ENCODE data around the gene RIOK3.

Gene RIOK3, protein sequence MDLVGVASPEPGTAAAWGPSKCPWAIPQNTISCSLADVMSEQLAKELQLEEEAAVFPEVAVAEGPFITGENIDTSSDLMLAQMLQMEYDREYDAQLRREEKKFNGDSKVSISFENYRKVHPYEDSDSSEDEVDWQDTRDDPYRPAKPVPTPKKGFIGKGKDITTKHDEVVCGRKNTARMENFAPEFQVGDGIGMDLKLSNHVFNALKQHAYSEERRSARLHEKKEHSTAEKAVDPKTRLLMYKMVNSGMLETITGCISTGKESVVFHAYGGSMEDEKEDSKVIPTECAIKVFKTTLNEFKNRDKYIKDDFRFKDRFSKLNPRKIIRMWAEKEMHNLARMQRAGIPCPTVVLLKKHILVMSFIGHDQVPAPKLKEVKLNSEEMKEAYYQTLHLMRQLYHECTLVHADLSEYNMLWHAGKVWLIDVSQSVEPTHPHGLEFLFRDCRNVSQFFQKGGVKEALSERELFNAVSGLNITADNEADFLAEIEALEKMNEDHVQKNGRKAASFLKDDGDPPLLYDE

DNA sequence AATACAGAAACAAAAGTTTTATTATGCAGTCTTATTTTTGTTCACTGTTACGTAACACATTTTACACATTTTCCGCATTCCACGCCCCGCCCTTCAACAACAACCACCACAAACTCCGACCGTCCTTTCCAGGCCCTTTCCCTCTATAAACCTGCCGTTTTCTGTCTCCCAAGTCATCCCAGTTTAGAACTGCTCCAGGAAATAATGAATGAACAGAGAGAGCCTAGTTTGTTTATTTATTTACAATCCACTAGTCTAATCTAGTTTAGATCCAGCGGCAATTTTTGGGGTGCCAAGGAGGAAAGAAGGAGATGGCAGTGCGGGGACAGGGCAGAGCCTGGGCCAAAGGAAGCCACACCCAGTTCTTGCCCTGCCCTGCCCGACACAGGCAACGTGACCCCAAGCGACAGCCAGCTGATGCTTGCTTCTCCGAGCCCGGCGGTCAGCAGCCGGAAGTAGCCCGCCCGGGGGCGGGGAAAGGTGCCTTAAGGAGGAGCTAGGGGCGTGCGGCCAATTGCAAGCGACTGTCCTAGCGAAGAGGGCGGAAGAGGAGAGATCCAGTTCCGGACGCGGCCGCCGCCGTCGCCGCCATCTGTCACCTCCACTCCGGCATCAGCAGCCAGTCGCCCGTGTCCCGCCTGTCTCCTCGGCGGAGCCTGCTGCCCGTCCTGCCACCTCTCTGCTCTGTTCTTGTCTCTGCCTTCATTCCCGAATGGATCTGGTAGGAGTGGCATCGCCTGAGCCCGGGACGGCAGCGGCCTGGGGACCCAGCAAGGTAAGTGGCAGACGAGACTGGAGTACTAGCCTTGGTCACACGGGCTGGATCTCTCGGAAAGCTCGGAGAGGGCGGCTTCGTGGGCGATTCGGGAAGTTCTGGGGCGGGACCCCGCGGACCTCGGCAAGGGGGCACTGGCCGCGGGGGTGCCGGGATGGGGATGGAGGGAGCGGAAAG, at the start of gene RIOK3:
RIOK3 (plus strand) TSS at position 560 of the 952 bp plus-strand sequence; CDS start at position 713, 153 bp downstream.
- H3K4me1 ChIP-seq, result peaks cover 0 to 49% (median 27%) of the 10 kb centered on the region in 4 donors
- peak; percentile 98 to 99 for DNase-seq
- H3K9me3 ChIP-seq, result no peaks in the 10 kb centered on the region
- TF ChIP-seq, protein P1, sequence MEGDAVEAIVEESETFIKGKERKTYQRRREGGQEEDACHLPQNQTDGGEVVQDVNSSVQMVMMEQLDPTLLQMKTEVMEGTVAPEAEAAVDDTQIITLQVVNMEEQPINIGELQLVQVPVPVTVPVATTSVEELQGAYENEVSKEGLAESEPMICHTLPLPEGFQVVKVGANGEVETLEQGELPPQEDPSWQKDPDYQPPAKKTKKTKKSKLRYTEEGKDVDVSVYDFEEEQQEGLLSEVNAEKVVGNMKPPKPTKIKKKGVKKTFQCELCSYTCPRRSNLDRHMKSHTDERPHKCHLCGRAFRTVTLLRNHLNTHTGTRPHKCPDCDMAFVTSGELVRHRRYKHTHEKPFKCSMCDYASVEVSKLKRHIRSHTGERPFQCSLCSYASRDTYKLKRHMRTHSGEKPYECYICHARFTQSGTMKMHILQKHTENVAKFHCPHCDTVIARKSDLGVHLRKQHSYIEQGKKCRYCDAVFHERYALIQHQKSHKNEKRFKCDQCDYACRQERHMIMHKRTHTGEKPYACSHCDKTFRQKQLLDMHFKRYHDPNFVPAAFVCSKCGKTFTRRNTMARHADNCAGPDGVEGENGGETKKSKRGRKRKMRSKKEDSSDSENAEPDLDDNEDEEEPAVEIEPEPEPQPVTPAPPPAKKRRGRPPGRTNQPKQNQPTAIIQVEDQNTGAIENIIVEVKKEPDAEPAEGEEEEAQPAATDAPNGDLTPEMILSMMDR (IDR thresholded peaks at IDR 0.05), result no peak
- peak within 1 kb of the TSS; percentile 82 to 99 for H3K4me3 ChIP-seq
- intact Hi-C loops (cut with DNase I; ENCODE audit: low total_unique reads), result no loop called here
- H3K27me3 ChIP-seq, result no peaks in the 10 kb centered on the region
- H3K27ac ChIP-seq, result peak within 1 kb of the TSS; percentile 92 to 97
- peaks cover 0 to 6% (median 0%) of the 10 kb centered on the region in 3 donors for H3K36me3 ChIP-seq

DNA sequence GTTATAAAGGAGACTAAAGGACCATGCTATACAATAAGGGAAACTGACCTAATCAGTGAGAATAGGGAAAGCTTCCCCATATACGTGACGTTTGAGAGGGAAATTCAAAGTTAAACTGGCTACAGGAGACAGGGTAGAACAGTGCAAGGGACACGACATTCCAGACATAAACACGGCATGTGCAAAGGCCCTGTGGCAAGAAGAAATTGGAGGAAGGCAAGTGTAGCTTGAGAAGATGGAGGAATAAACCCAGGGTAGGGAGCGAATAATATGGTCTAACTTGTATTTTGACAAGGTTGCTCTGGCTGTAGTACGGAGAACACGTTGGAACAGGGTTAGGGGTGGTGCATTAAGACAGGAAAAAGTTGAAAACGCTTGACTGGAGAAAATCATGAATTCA, 49.8 kb upstream of the RIOK3 start:
- H3K27me3 ChIP-seq, result no peaks in the 10 kb centered on the region
- no peaks in the 10 kb centered on the region for H3K4me1 ChIP-seq
- H3K9me3 ChIP-seq, result no peaks in the 10 kb centered on the region
- no peak overlapping the region for H3K27ac ChIP-seq
- DNase-seq, result no peak
- intact Hi-C loops (cut with DNase I; ENCODE audit: low total_unique reads), result no loop called here
- H3K36me3 ChIP-seq, result no peaks in the 10 kb centered on the region
- TF ChIP-seq, protein P1 (IDR thresholded peaks at IDR 0.05), result no peak
- no peak overlapping the region for H3K4me3 ChIP-seq

DNA sequence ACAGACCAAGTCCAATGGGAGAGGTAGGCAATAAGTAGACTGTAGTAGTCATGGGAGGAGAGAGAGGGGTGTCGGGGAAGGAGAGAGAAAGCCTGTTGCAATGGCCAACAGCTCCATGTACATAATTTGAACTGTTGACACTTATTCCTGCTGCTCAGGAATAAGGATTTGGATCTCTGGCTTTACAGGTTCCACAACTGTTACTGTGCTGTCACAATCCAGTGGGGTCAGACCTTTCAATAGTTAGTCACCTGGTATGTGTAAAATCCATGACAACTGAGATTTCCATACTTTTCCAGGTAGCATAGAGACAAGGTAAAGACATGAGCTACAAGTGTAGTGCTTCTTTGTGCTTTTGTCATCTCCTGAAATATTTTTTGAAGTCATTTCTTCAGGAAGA, 47.5 kb upstream of the RIOK3 start:
- intact Hi-C loops (cut with DNase I; ENCODE audit: low total_unique reads), result no loop called here
- H3K27ac ChIP-seq, result no peak overlapping the region
- H3K4me3 ChIP-seq, result no peak overlapping the region
- DNase-seq, result no peak
- H3K9me3 ChIP-seq, result no peaks in the 10 kb centered on the region
- no peaks in the 10 kb centered on the region for H3K27me3 ChIP-seq
- TF ChIP-seq, protein P1 (IDR thresholded peaks at IDR 0.05), result no peak
- no peaks in the 10 kb centered on the region for H3K4me1 ChIP-seq
- no peaks in the 10 kb centered on the region for H3K36me3 ChIP-seq

DNA sequence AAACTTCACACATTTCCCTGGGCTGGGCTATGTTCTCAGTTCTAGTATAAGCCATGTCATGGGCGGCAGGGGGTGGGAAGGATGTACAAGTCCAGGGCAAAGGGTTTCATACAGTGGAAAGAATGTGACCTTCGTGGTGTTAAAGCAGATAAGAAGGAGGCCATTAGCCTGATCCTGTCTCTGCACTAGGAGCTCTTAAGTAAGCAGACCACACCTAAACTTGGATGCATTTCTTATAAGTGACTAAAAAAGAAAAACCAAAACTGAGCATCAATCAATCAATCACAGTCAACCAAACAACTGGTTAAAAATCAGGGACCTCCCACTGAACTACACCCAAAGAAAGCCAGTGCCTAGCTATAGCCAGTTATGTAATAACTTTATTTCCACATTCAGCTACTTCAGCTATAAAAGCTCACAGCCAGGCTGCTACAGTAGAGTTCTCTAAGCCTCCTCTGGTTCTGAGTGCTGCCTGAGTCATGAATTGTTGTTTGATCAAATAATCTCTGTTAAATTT, 46.8 kb upstream of the RIOK3 start:
- H3K9me3 ChIP-seq, result no peaks in the 10 kb centered on the region
- no peak overlapping the region for H3K4me3 ChIP-seq
- no peak overlapping the region for H3K27ac ChIP-seq
- intact Hi-C loops (cut with DNase I; ENCODE audit: low total_unique reads), result no loop called here
- H3K36me3 ChIP-seq, result no peaks in the 10 kb centered on the region
- H3K4me1 ChIP-seq, result no peaks in the 10 kb centered on the region
- H3K27me3 ChIP-seq, result no peaks in the 10 kb centered on the region
- TF ChIP-seq, protein P1 (IDR thresholded peaks at IDR 0.05), result no peak
- no peak for DNase-seq

DNA sequence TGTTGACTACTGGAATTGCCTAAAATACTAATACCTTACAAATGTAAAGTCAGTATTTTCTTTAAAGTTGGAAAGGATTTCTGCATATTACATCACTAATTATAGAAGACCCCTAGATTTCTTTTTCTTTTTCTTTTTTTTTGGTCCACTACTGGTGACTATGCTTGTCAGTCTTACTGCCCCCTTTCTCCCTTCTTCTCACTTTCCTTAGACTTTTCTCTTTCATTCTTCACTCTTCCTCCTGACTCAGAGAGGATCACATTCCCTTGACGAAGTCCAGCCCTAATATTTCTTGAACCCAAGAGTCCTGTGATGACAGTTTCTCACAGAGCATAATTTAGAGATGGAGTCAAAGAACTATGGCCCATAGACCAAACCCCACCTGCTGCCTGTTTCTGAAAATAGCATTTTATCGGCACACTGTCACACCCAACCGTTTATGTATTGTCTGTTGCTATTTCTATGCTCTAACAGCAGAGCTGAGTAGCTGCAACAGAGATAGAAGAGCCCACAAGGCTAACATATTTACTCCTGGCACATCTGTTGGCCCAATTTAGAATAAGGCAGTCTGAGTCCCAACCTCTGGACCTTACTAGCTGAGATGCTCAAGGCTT, 40.6 kb upstream of the RIOK3 start:
- no peaks in the 10 kb centered on the region for H3K4me1 ChIP-seq
- H3K27ac ChIP-seq, result no peak overlapping the region
- H3K4me3 ChIP-seq, result no peak overlapping the region
- no peak for DNase-seq
- H3K36me3 ChIP-seq, result no peaks in the 10 kb centered on the region
- TF ChIP-seq, protein P1 (IDR thresholded peaks at IDR 0.05), result no peak
- H3K27me3 ChIP-seq, result no peaks in the 10 kb centered on the region
- intact Hi-C loops (cut with DNase I; ENCODE audit: low total_unique reads), result loop anchor here (5.0 to 10.0 kb wide), 3 partner anchors 380 to 608 kb away; partner anchors contain the start of gene RBBP8
- no peaks in the 10 kb centered on the region for H3K9me3 ChIP-seq
